ENCODE results near the gene LPP. TPM values are rescaled to one million over a fixed set of nuclear protein-coding genes. Genes with fewer than 3 reads are reported as not detected.
"Not testable (repeated sequence)": the region's sequence is repeated elsewhere in the genome, so short reads cannot be mapped to it uniquely, and the experiment has no call there.

The LPP gene
- polyA plus RNA-seq, 2 of the 4 experiments (the other 2 are of a cell fraction), result 11.0 to 30.8 TPM

DNA sequence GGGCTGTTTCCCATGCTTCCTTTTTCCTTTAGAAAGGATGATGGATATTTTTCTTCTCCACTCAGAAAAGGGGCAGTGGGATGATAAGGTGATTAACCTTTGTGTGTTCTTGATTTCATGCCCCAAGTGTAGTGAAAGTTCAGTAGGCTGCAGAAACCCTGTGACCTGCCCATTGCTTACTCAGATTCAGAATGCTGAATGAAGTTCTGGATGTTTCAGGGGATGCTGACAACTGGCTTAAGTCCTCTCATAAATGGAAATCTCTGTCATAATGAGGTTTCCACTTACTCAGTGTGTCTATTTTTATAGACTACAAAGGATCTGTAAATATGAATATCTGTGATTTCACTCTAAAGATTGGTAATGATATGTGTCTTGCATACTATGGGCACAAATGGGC is 546.5 kb downstream of the LPP start (continued):
- TF ChIP-seq, protein P1, sequence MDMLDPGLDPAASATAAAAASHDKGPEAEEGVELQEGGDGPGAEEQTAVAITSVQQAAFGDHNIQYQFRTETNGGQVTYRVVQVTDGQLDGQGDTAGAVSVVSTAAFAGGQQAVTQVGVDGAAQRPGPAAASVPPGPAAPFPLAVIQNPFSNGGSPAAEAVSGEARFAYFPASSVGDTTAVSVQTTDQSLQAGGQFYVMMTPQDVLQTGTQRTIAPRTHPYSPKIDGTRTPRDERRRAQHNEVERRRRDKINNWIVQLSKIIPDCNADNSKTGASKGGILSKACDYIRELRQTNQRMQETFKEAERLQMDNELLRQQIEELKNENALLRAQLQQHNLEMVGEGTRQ (IDR thresholded peaks at IDR 0.05), result no peak

DNA sequence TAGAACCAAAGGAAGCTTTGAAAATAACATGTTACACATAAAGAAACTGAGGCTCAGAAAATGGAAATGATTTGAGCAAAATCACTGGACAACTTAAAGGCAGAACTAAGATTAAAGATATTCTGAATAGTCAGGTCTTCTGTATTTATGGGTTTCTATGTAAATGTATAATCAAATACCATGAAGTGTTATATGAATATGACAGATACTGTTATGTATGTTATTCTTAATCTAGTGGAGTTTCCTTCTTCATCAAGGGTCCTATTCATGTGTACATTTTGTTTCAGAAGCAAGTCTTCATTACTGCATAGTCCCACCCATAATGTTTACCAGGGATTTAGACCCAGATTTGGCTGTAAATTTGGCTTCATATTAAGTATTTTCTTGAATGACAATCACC is 547.0 kb downstream of the LPP start:
- ChIA-PET POLR2A (no interaction called here), CTCF (no interaction called here)
- H3K4me2 ChIP-seq, result no peak overlapping the region
- DNase-seq (ENCODE audit: low read depth in 1 of 2, low spot score in 1 of 2) (no peak), ATAC-seq (no peak), FAIRE-seq (no peak)
- H3K27ac ChIP-seq, result no peak overlapping the region
- no peak overlapping the region for H3K4me3 ChIP-seq
- no peak for TF ChIP-seq FOSB (CRISPR knock-in tag; IDR thresholded peaks at IDR 0.05)
- no peak for TF ChIP-seq EHMT2 (IDR thresholded peaks at IDR 0.05; ENCODE audit: low read depth)
- no peak for TF ChIP-seq EHF (CRISPR knock-in tag; IDR thresholded peaks at IDR 0.05)
- TF ChIP-seq, protein P2, sequence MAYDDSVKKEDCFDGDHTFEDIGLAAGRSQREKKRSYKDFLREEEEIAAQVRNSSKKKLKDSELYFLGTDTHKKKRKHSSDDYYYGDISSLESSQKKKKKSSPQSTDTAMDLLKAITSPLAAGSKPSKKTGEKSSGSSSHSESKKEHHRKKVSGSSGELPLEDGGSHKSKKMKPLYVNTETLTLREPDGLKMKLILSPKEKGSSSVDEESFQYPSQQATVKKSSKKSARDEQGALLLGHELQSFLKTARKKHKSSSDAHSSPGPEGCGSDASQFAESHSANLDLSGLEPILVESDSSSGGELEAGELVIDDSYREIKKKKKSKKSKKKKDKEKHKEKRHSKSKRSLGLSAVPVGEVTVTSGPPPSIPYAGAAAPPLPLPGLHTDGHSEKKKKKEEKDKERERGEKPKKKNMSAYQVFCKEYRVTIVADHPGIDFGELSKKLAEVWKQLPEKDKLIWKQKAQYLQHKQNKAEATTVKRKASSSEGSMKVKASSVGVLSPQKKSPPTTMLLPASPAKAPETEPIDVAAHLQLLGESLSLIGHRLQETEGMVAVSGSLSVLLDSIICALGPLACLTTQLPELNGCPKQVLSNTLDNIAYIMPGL (CRISPR knock-in tag; IDR thresholded peaks at IDR 0.05; ENCODE audit: borderline replicate concordance), result no peak
- no peak for TF ChIP-seq MAZ (IDR thresholded peaks at IDR 0.05; ENCODE audit: borderline replicate concordance, low read depth, low read length)
- TF ChIP-seq RNF2 (IDR thresholded peaks at IDR 0.05; ENCODE audit: borderline replicate concordance, low read depth), result no peak
- TF ChIP-seq, protein P1 (IDR thresholded peaks at IDR 0.05), result no peak
- no peak for TF ChIP-seq FOSL2 (IDR thresholded peaks at IDR 0.05)
- TF ChIP-seq FOSL2 (CRISPR knock-in tag; IDR thresholded peaks at IDR 0.05), result no peak
- no peak for TF ChIP-seq RFX5 (IDR thresholded peaks at IDR 0.05)
- no peaks in the 10 kb centered on the region for H3K9me3 ChIP-seq
- peaks cover 5% of the 10 kb centered on the region for H3K4me1 ChIP-seq

DNA sequence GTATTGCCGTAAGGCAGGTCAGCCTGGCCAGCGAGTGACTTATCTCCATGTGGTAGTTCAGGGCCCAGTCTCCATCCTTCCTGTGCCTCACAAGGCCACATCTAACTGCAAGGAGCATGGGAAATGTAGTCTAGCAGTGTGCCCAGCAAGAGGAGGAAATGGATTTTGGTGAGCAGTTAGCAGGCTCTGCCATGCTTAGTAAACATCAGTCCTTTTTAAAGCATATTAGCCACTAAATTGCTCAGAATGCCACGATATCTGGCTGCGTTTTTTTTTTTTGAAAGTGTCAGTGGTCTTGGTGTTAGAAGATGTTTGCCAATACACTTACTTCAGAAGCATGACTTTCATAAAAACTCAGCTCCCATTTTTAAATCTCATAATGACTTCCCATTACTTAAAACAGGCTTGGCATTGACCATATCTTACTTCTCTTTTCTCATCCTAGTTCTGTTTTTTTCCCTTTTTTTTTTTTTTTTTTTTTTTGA is 547.6 kb downstream of the LPP start:
- Histone ChIP-seq H3K27ac (no peak overlapping the region), H3K4me3 (no peak overlapping the region), H3K4me1 (peaks cover 11% of the 10 kb centered on the region), H3K4me2 (no peak overlapping the region), H3K9me3 (no peaks in the 10 kb centered on the region)
- DNase-seq (ENCODE audit: low read depth in 1 of 2, low spot score in 1 of 2), result no peak
- 68% methylated on average over 4 of the region's 4 CpGs for WGBS (ENCODE audit: missing lambda C conversion rate)
- TF ChIP-seq RNF2 (IDR thresholded peaks at IDR 0.05; ENCODE audit: borderline replicate concordance, low read depth) (no peak), ZC3H11A (IDR thresholded peaks at IDR 0.05) (no peak), PHF8 (IDR thresholded peaks at IDR 0.05; ENCODE audit: borderline replicate concordance, low read depth) (no peak), MYC (IDR thresholded peaks at IDR 0.05; ENCODE audit: borderline replicate concordance, low read length) (no peak), EHF (CRISPR knock-in tag; IDR thresholded peaks at IDR 0.05) (no peak), SMC3 (IDR thresholded peaks at IDR 0.05) (no peak), ESRRA (IDR thresholded peaks at IDR 0.05; ENCODE audit: borderline replicate concordance, low read length) (no peak), TP53 (CRISPR knock-in tag; IDR thresholded peaks at IDR 0.05) (no peak), CBX2 (IDR thresholded peaks at IDR 0.05; ENCODE audit: borderline replicate concordance, low read depth) (no peak), POLR2AphosphoS2 (conservative IDR thresholded peaks at IDR 0.05; ENCODE audit: low read length) (no peak)
- TF ChIP-seq, protein P1 (IDR thresholded peaks at IDR 0.05), result no peak
- TF ChIP-seq, protein P3, sequence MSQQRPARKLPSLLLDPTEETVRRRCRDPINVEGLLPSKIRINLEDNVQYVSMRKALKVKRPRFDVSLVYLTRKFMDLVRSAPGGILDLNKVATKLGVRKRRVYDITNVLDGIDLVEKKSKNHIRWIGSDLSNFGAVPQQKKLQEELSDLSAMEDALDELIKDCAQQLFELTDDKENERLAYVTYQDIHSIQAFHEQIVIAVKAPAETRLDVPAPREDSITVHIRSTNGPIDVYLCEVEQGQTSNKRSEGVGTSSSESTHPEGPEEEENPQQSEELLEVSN (IDR thresholded peaks at IDR 0.05; ENCODE audit: borderline replicate concordance, low read depth), result no peak
- TF ChIP-seq, protein P4, sequence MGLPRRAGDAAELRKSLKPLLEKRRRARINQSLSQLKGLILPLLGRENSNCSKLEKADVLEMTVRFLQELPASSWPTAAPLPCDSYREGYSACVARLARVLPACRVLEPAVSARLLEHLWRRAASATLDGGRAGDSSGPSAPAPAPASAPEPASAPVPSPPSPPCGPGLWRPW (IDR thresholded peaks at IDR 0.05), result no peak
- TF ChIP-seq, protein P5, sequence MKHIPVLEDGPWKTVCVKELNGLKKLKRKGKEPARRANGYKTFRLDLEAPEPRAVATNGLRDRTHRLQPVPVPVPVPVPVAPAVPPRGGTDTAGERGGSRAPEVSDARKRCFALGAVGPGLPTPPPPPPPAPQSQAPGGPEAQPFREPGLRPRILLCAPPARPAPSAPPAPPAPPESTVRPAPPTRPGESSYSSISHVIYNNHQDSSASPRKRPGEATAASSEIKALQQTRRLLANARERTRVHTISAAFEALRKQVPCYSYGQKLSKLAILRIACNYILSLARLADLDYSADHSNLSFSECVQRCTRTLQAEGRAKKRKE (CRISPR knock-in tag; IDR thresholded peaks at IDR 0.05; ENCODE audit: low read depth), result no peak
- no peak for ATAC-seq
- ChIA-PET POLR2A (no interaction called here), CTCF (no interaction called here)
- FAIRE-seq, result no peak

DNA sequence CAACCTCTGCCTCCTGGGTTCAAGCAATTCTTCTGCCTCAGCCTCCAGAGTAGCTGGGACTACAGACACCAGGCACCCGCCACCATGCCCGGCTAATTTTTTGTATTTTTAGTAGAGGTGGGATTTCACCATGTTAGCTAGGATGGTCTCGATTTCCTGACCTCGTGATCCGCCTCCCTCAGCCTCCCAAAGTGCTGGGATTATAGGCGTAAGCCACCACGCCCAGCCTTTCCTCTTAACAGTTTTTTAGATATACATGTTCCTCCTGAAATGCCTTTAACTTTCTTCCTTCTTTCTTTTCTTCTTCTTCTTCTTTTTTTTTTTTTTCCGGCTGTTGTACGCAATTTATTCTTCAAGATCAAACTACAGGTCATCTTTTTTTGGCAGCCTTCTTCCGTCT is 548.1 kb downstream of the LPP start:
- H3K27ac ChIP-seq; FAIRE-seq; POLR2A ChIA-PET; H3K9me3 ChIP-seq; DNase-seq (ENCODE audit: low read depth in 1 of 2, low spot score in 1 of 2); H3K4me2 ChIP-seq; ATAC-seq; H3K4me3 ChIP-seq; CTCF ChIA-PET: not testable (repeated sequence)
- H3K4me1 ChIP-seq, result peaks cover 11% of the 10 kb centered on the region
- 95% methylated on average over 10 of the region's 10 CpGs for WGBS (ENCODE audit: missing lambda C conversion rate)
